Cardiac fibroblast (primary cell): ENCODE measurements around the gene GRIK1.
A peak's percentile ranks its signal among the peaks of the same experiment; 100 is the strongest.

Experiments
- DNase-seq, 2 donors: peaks; one replicate each; pipeline versions ENCODE4 v3.0.0 to v3.0.0-alpha.2; 2010; ENCODE audit warnings: low read depth in 2 of 2
- H3K4me3 ChIP-seq, 2 donors: replicated peaks in 1 of 2; 1 replicate in 1 of 2; 2 replicates in 1 of 2; pipeline ENCODE4 v1.5.1; 2011; ENCODE audit warnings: low read depth in 2 of 2, low read length in 2 of 2, mild to moderate bottlenecking in 2 of 2, moderate library complexity in 1 of 2
- CTCF ChIP-seq: IDR thresholded peaks from one replicate; pipeline ENCODE4 v1.5.1; 2011; ENCODE audit warnings: low read depth, mild to moderate bottlenecking, low read length, inconsistent platforms

Gene GRIK1

GRCh38 chr21:29843804-29844203 is 96.0 kb downstream of the GRIK1 start:
- no peak overlapping the region for H3K4me3 ChIP-seq
- TF ChIP-seq CTCF: no peak
- DNase-seq: no peak

- H3K4me3 ChIP-seq: no peak overlapping the region
- TF ChIP-seq CTCF: no peak
- DNase-seq: no peak
These were observed 105.2 kb downstream of the GRIK1 start for GRCh38 chr21:29834617-29835016.

GRCh38 chr21:29832217-29832616 is 107.6 kb downstream of the GRIK1 start:
- DNase-seq: no peak
- TF ChIP-seq CTCF: no peak
- H3K4me3 ChIP-seq: no peak overlapping the region

- DNase-seq: peak in 1 of 2 donors; percentile 22
- no peak overlapping the region for H3K4me3 ChIP-seq
- no peak for TF ChIP-seq CTCF
These were observed 110.1 kb downstream of the GRIK1 start for GRCh38 chr21:29829564-29830275.

- no peak for TF ChIP-seq CTCF
- H3K4me3 ChIP-seq: no peak overlapping the region
- no peak for DNase-seq
These were observed 112.1 kb downstream of the GRIK1 start for GRCh38 chr21:29827647-29828046.

GRCh38 chr21:29827236-29827635 is 112.6 kb downstream of the GRIK1 start:
- no peak overlapping the region for H3K4me3 ChIP-seq
- DNase-seq: peak in 1 of 2 donors; percentile 70
- TF ChIP-seq CTCF: no peak

GRCh38 chr21:29826386-29826785 is 113.4 kb downstream of the GRIK1 start:
- no peak overlapping the region for H3K4me3 ChIP-seq
- no peak for TF ChIP-seq CTCF
- no peak for DNase-seq
